GM20000 (cell line): ENCODE measurements around the gene EFNA5.
"Not testable (repeated sequence)": the region's sequence is repeated elsewhere in the genome, so short reads cannot be mapped to it uniquely, and the experiment has no call there.

ENCODE experiments used
- DNase-seq: peaks from one replicate; pipeline ENCODE4 v3.0.0; 2012; ENCODE audit warnings: low spot score
- CTCF ChIP-seq: IDR thresholded peaks from 2 replicates; pipeline ENCODE4 v1.5.1; 2012; ENCODE audit warnings: mild to moderate bottlenecking, control low read depth; ENCODE audit errors: extremely low read depth, missing control alignments

EFNA5 gene

GRCh38 chr5:107359916-107360234 is 310.9 kb downstream of the EFNA5 start:
- DNase-seq, result no peak
- no peak for TF ChIP-seq CTCF

GRCh38 chr5:107359033-107359915 is 311.5 kb downstream of the EFNA5 start:
- no peak for DNase-seq
- TF ChIP-seq CTCF, result no peak

GRCh38 chr5:107356891-107357290 is 313.8 kb downstream of the EFNA5 start:
- no peak for TF ChIP-seq CTCF
- no peak for DNase-seq

- DNase-seq, result no peak
- TF ChIP-seq CTCF, result no peak
Measured at GRCh38 chr5:107352576-107352975, 318.2 kb downstream of the EFNA5 start.

- DNase-seq, result not testable (repeated sequence)
Measured at GRCh38 chr5:107346580-107346979, 324.2 kb downstream of the EFNA5 start.

GRCh38 chr5:107342371-107342770 is 328.4 kb downstream of the EFNA5 start:
- no peak for TF ChIP-seq CTCF
- DNase-seq, result no peak

- no peak for TF ChIP-seq CTCF
- no peak for DNase-seq
Measured at GRCh38 chr5:107341376-107342084, 329.2 kb downstream of the EFNA5 start.
